ENCODE measurements around the gene TSPAN18.

The TSPAN18 gene

DNA sequence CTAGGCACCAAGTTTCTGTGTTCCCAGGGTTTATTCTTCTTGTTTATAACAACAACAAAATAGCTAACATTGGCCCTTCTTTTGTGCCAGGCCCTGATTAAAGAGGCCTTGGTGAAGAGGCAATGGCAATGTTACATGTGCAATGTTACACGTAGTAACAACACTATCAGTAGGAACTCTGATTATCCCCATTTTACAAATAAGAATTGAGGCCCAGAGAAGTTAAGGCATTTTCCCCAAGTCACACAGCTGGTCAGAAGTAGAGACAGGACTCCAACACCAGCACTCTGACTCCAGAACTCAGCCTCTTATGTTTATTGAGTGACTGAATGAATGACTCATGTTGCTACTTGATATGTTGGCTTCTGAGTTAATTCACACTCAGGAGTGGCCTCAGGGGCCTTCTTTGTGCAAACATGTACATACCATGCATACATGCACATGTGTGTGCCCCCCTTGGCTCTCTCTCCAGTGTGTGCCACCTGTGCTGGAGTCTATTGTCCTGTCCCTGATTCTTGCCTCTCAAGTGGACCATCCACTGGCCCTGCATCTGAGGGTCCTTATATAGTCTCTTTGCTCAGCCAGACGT lies 125.5 kb downstream of the TSPAN18 start:
- TF ChIP-seq, protein P1, sequence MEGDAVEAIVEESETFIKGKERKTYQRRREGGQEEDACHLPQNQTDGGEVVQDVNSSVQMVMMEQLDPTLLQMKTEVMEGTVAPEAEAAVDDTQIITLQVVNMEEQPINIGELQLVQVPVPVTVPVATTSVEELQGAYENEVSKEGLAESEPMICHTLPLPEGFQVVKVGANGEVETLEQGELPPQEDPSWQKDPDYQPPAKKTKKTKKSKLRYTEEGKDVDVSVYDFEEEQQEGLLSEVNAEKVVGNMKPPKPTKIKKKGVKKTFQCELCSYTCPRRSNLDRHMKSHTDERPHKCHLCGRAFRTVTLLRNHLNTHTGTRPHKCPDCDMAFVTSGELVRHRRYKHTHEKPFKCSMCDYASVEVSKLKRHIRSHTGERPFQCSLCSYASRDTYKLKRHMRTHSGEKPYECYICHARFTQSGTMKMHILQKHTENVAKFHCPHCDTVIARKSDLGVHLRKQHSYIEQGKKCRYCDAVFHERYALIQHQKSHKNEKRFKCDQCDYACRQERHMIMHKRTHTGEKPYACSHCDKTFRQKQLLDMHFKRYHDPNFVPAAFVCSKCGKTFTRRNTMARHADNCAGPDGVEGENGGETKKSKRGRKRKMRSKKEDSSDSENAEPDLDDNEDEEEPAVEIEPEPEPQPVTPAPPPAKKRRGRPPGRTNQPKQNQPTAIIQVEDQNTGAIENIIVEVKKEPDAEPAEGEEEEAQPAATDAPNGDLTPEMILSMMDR (IDR thresholded peaks at IDR 0.05; ENCODE audit: insufficient read depth, low read depth, low read length, missing control alignments) = no peak
- DNase-seq (ENCODE audit: low read depth) = no peak
- no peak overlapping the region for H3K4me3 ChIP-seq (ENCODE audit: low read depth, low read length)

- no peak overlapping the region for H3K4me3 ChIP-seq (ENCODE audit: low read depth, low read length)
- TF ChIP-seq, protein P1 (IDR thresholded peaks at IDR 0.05; ENCODE audit: insufficient read depth, low read depth, low read length, missing control alignments) = no peak
- DNase-seq (ENCODE audit: low read depth) = no peak
These were observed 126.2 kb downstream of the TSPAN18 start for GRCh38 chr11:44852952-44853351.

GRCh38 chr11:44853666-44854065 lies 126.9 kb downstream of the TSPAN18 start:
- H3K4me3 ChIP-seq (ENCODE audit: low read depth, low read length) = no peak overlapping the region
- no peak for DNase-seq (ENCODE audit: low read depth)
- TF ChIP-seq, protein P1 (IDR thresholded peaks at IDR 0.05; ENCODE audit: insufficient read depth, low read depth, low read length, missing control alignments) = no peak

DNA sequence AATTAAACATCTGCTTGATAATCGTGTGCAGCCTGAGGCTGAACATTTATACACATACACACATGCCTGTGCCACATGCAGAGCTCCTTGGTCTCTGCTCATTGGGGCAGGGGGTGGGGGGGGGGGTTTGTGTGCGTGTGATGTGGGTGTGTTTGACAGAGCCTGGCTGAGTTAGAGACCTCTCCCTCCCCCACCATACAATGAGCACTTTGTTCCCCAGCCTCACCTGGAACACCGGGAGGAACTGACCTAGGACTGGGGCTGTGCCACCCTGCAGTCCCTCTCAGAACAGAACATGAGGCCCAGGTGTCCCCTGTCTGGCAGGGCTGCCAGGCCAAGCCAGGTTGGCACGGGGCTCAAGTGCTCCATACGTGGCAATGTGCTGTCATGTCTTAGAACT lies 127.3 kb downstream of the TSPAN18 start:
- H3K4me3 ChIP-seq (ENCODE audit: low read depth, low read length) = no peak overlapping the region
- TF ChIP-seq, protein P1 (IDR thresholded peaks at IDR 0.05; ENCODE audit: insufficient read depth, low read depth, low read length, missing control alignments) = no peak
- no peak for DNase-seq (ENCODE audit: low read depth)

GRCh38 chr11:44854741-44855492 lies 128.2 kb downstream of the TSPAN18 start:
- no peak overlapping the region for H3K4me3 ChIP-seq (ENCODE audit: low read depth, low read length)
- TF ChIP-seq, protein P1 (IDR thresholded peaks at IDR 0.05; ENCODE audit: insufficient read depth, low read depth, low read length, missing control alignments) = no peak
- DNase-seq (ENCODE audit: low read depth) = no peak

DNA sequence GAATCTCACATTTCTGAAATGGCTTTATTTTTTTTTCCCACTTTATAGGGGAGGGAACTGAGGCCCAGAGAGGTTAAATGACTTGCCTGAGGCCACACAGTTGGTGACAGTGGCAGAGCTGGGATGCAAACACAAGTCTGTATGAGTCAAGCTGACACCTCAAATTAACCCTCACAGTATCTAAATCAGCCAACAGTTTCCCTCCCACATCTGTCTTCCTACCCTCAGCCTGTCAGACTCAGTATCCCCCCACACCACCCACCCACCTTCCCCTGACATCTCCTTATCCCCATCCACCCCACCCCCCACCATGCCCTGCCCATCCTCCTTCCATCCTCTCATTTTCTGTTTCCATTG lies 128.7 kb downstream of the TSPAN18 start:
- TF ChIP-seq, protein P1 (IDR thresholded peaks at IDR 0.05; ENCODE audit: insufficient read depth, low read depth, low read length, missing control alignments) = no peak
- no peak overlapping the region for H3K4me3 ChIP-seq (ENCODE audit: low read depth, low read length)
- DNase-seq (ENCODE audit: low read depth) = no peak

Measured in GM12865 (cell line).